Measurements from ENCODE around the gene HDAC8.

The HDAC8 gene

DNA sequence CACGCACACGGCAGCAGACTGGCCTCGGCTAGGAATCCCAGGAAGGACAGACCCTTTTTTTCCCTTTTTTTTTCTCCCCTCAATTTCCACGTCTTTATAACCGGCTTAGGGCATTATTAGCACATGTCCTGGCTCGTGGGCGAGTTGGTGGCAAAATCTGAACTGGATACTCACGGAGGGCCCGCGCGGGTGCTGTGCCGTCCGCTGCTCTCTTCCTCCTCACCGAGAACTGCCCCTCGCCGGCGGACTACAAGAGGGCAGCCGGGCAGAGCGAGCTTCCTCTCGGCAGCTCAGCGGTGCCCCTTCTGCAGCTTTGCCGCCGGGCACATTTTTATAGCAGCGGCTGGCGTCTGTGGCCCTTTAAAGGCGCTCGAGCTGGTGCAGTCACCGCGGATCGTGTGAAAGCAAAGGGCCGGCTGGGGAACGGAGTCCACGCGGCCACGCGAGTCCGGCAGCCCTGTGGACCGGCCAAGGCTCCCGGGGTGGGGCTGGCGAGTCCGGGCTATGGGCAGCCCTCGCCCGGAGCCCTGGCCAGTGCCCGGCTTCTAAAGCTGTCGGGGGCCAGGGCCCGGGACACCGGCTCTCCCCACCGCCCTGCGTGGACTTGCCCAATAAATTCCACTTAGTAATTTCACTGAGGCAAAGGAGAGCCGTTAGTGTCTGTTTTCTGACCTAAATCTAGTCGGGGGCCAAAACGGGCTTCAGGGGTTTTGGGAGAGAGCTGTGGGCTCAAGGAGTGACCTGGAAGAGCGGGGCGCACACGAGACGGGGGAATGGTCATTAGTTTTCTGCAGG, 265.6 kb downstream of the HDAC8 start:
- H3K27me3 ChIP-seq (ENCODE audit: low read length), result no peaks in the 10 kb centered on the region
- no peaks in the 10 kb centered on the region for H3K36me3 ChIP-seq (ENCODE audit: low read length)
- no peaks in the 10 kb centered on the region for H3F3A ChIP-seq (ENCODE audit: insufficient read depth)
- H3K4me2 ChIP-seq (ENCODE audit: low read depth, low read length, poor library complexity, severe bottlenecking), result peak overlapping the region; percentile 62
- H2AFZ ChIP-seq (ENCODE audit: low read depth, low read length, severe bottlenecking), result no peak overlapping the region
- H3K9ac ChIP-seq (ENCODE audit: low read length), result no peak overlapping the region
- no peak overlapping the region for H3K27ac ChIP-seq (ENCODE audit: low read depth, low read length)
- H3K9me2 ChIP-seq (replicated peaks; ENCODE audit: insufficient read depth, low read length), result no peaks in the 10 kb centered on the region
- H3K79me2 ChIP-seq (ENCODE audit: insufficient read depth, low read length), result no peaks in the 10 kb centered on the region
- TF ChIP-seq, protein P1, sequence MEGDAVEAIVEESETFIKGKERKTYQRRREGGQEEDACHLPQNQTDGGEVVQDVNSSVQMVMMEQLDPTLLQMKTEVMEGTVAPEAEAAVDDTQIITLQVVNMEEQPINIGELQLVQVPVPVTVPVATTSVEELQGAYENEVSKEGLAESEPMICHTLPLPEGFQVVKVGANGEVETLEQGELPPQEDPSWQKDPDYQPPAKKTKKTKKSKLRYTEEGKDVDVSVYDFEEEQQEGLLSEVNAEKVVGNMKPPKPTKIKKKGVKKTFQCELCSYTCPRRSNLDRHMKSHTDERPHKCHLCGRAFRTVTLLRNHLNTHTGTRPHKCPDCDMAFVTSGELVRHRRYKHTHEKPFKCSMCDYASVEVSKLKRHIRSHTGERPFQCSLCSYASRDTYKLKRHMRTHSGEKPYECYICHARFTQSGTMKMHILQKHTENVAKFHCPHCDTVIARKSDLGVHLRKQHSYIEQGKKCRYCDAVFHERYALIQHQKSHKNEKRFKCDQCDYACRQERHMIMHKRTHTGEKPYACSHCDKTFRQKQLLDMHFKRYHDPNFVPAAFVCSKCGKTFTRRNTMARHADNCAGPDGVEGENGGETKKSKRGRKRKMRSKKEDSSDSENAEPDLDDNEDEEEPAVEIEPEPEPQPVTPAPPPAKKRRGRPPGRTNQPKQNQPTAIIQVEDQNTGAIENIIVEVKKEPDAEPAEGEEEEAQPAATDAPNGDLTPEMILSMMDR (IDR thresholded peaks at IDR 0.05; ENCODE audit: insufficient read depth, low read length, poor library complexity, severe bottlenecking), result no peak
- H3K4me3 ChIP-seq (ENCODE audit: insufficient read depth, low read length, poor library complexity, severe bottlenecking), result peak overlapping the region; percentile 42
- no peaks in the 10 kb centered on the region for H3K9me3 ChIP-seq (ENCODE audit: insufficient read depth, low read length)
- no peaks in the 10 kb centered on the region for H4K20me1 ChIP-seq (ENCODE audit: low read depth, low read length)

DNA sequence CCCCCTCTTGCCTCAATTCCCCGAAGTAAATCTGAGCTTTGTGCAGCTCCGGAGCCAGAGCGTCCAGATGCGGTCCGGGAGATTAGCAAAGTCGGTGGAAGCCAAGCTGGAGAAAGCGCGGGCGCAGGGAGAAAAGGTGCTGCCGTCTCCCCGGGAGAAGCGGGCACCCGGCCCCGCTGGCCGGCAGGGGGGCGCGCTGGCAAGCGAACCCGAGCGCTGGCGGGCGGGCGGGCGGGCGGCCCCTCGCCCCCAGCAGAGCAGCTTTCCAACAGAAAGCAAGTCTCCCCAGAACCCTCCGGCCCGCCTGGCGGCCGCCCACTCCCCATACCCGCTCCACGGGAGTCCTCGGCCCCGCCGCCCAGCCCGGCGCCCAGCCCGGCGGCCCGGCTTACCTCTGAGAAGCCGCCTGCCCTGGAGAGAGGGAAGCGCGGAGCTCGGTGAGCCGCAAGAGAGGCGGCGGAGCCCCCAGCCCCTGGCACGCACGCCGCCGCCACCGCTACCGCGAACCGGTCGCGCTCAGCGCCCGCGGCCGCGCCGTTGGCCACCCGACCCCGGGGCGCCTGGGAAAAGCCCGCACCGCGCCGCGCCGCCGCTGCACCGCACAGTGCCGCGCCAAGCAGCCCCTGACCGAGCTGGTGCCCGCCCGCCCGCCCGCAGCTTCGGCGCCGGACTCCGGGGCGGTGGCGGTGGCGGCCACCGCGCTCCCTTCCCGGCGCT, 266.4 kb downstream of the HDAC8 start:
- peak overlapping the region; percentile 42 for H3K4me3 ChIP-seq (ENCODE audit: insufficient read depth, low read length, poor library complexity, severe bottlenecking)
- no peaks in the 10 kb centered on the region for H3F3A ChIP-seq (ENCODE audit: insufficient read depth)
- no peaks in the 10 kb centered on the region for H4K20me1 ChIP-seq (ENCODE audit: low read depth, low read length)
- no peaks in the 10 kb centered on the region for H3K36me3 ChIP-seq (ENCODE audit: low read length)
- H3K9me3 ChIP-seq (ENCODE audit: insufficient read depth, low read length), result no peaks in the 10 kb centered on the region
- no peak overlapping the region; the same call in 1 of the 2 replicates for H3K9ac ChIP-seq (ENCODE audit: low read length)
- H3K27ac ChIP-seq (ENCODE audit: low read depth, low read length), result no peak overlapping the region
- no peaks in the 10 kb centered on the region for H3K9me2 ChIP-seq (replicated peaks; ENCODE audit: insufficient read depth, low read length)
- TF ChIP-seq EZH2phosphoT487 (conservative IDR thresholded peaks at IDR 0.05; ENCODE audit: low read length), result no peak
- TF ChIP-seq, protein P1 (IDR thresholded peaks at IDR 0.05; ENCODE audit: insufficient read depth, low read length, poor library complexity, severe bottlenecking), result no peak
- no peaks in the 10 kb centered on the region for H3K27me3 ChIP-seq (ENCODE audit: low read length)
- no peaks in the 10 kb centered on the region for H3K79me2 ChIP-seq (ENCODE audit: insufficient read depth, low read length)
- H2AFZ ChIP-seq (ENCODE audit: low read depth, low read length, severe bottlenecking), result no peak overlapping the region
- peak overlapping the region; percentile 62 for H3K4me2 ChIP-seq (ENCODE audit: low read depth, low read length, poor library complexity, severe bottlenecking)

DNA sequence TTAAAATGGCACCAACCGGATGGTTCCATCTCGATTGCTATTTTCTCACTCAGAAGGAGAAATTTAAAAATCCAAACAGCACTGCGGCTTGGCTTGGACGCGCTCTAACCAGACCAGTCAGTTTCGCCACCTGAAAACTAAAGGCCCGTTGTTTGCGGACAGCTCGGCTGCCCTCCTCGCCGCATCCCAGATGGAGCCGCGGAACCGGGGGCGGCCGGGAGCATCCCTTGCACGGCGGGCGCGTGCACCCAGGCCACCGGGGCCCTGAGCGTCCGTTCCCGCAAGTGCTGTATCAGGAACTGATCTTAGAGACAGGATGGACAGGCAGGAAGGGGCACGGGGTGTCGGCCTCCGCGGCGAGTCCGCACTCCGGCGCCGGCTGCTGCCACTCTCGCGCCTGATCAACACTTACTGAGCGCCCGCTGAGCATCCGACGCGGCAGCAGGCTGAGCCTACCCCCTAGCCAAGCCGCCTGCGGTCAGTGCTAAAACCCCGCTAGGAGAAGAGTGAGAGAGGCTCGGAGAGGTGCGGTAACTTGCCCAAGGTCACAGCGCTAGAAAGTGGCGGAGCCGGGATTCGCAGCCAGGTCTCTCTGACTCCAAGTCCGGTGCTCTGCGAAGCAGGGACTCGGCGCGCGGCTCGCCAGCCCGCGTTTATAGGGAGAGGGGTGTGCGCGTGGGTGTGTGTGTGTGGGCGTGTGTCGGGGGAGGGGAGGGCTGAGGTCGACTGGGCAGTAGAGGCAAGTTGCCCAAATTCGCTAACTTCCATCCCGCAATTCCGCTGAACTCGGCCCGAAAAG, 267.2 kb downstream of the HDAC8 start, which contains the start of gene CITED1:
Gene CITED1, minus strand, starts transcription at position 629 of the 799 bp plus-strand sequence. CDS start 3,045 bp downstream, outside the sequence.
- peak within 1 kb of the TSS; percentile 42 for H3K4me3 ChIP-seq (ENCODE audit: insufficient read depth, low read length, poor library complexity, severe bottlenecking)
- H2AFZ ChIP-seq (ENCODE audit: low read depth, low read length, severe bottlenecking), result no peak within 1 kb of the TSS
- no peaks in the 10 kb centered on the region for H3K9me3 ChIP-seq (ENCODE audit: insufficient read depth, low read length)
- no peak for TF ChIP-seq EZH2phosphoT487 (conservative IDR thresholded peaks at IDR 0.05; ENCODE audit: low read length)
- TF ChIP-seq, protein P1 (IDR thresholded peaks at IDR 0.05; ENCODE audit: insufficient read depth, low read length, poor library complexity, severe bottlenecking), result no peak
- no peaks in the 10 kb centered on the region for H4K20me1 ChIP-seq (ENCODE audit: low read depth, low read length)
- no peaks in the 10 kb centered on the region for H3K79me2 ChIP-seq (ENCODE audit: insufficient read depth, low read length)
- H3F3A ChIP-seq (ENCODE audit: insufficient read depth), result no peaks in the 10 kb centered on the region
- H3K27ac ChIP-seq (ENCODE audit: low read depth, low read length), result no peak within 1 kb of the TSS
- no peaks in the 10 kb centered on the region for H3K36me3 ChIP-seq (ENCODE audit: low read length)
- H3K9me2 ChIP-seq (replicated peaks; ENCODE audit: insufficient read depth, low read length), result no peaks in the 10 kb centered on the region
- no peak within 1 kb of the TSS; the same call in 1 of the 2 replicates for H3K9ac ChIP-seq (ENCODE audit: low read length)
- peak within 1 kb of the TSS; percentile 62 for H3K4me2 ChIP-seq (ENCODE audit: low read depth, low read length, poor library complexity, severe bottlenecking)
- no peaks in the 10 kb centered on the region for H3K27me3 ChIP-seq (ENCODE audit: low read length)

Data from SU-DHL-6 (cell line).